IMR-90 (cell line): ENCODE measurements around the gene ANKRD40. TPM values are rescaled to one million over a fixed set of nuclear protein-coding genes. Genes with fewer than 3 reads are reported as not detected.
A peak's percentile ranks its signal among the peaks of the same experiment; 100 is the strongest.

ENCODE experiments used
- ATAC-seq: fragments of 200-7000 bp; cut with Tn5 transposase; 2 replicates; pipeline ENCODE4 v1.9.1; 2020; ENCODE audit warnings: low read depth, mild to moderate bottlenecking, moderate library complexity
- BruUV-seq: library from RNA; stranded (reverse); fragments of 400-500 nt; replicated peaks from 2 replicates; lab custom pipeline; 2021; lab: Mats Ljungman, UMichigan
- CTCF ChIA-PET: fragments of 300-600 bp; formaldehyde crosslinking; extraction: SDS; loops from one replicate; lab custom pipeline; 2021; ENCODE audit warnings: antibody characterized with exemption; lab: Yijun Ruan, JAX
- POLR2A ChIA-PET: fragments of 300-600 bp; sonication (Branson Sonifier 250); formaldehyde crosslinking; loops from one replicate; lab custom pipeline; 2022; ENCODE audit warnings: antibody characterized with exemption; ENCODE audit not compliant: unreplicated experiment; lab: Charles Lee
- DNase-seq: peaks from one replicate; pipeline ENCODE4 v3.0.0; 2013
- H2AFZ ChIP-seq: replicated peaks from 2 replicates; pipeline ENCODE3; 2013; ENCODE audit warnings: low read length, mild to moderate bottlenecking; ENCODE audit not compliant: poor library complexity
- H2AK5ac ChIP-seq: 2 replicates; pipeline ENCODE4 v1.6.1; 2013; ENCODE audit warnings: low read depth, low read length, inconsistent platforms
- H2AK9ac ChIP-seq: replicated peaks from 2 replicates; pipeline ENCODE3; 2013; ENCODE audit warnings: mild to moderate bottlenecking, low read depth, low read length, moderate library complexity; ENCODE audit not compliant: poor library complexity
- H2BK120ac ChIP-seq: 2 replicates; pipeline ENCODE4 v1.6.1; 2013; ENCODE audit warnings: low read depth, low read length, inconsistent platforms
- H2BK15ac ChIP-seq: 3 replicates; pipeline ENCODE4 v1.6.1; 2013; ENCODE audit warnings: low read depth, low read length, inconsistent platforms
- H2BK20ac ChIP-seq: 2 replicates; pipeline ENCODE4 v1.6.1; 2013; ENCODE audit warnings: low read depth, mild to moderate bottlenecking, inconsistent platforms, low read length, moderate library complexity
- H2BK5ac ChIP-seq: 2 replicates; pipeline ENCODE4 v1.6.1; 2013; ENCODE audit warnings: mild to moderate bottlenecking, low read depth, low read length, inconsistent platforms; ENCODE audit not compliant: poor library complexity, severe bottlenecking
- H3K14ac ChIP-seq: replicated peaks from 2 replicates; pipeline ENCODE4 v1.6.1; 2013; ENCODE audit warnings: low read depth, low read length, inconsistent platforms
- H3K18ac ChIP-seq: 2 replicates; pipeline ENCODE4 v1.6.1; 2013; ENCODE audit warnings: low read depth, low read length, control low read depth
- H3K23ac ChIP-seq: 2 replicates; pipeline ENCODE4 v1.6.1; 2013; ENCODE audit warnings: low read depth, low read length, inconsistent platforms
- H3K27ac ChIP-seq: 2 replicates; pipeline ENCODE4 v1.5.1; 2013; ENCODE audit warnings: mild to moderate bottlenecking, control low read depth, low read length; ENCODE audit not compliant: insufficient read depth
- H3K27me3 ChIP-seq: 2 replicates; pipeline ENCODE4 v1.6.1; 2013; ENCODE audit warnings: low read length; ENCODE audit not compliant: control insufficient read depth, insufficient read depth
- H3K36me3 ChIP-seq: 2 replicates; pipeline ENCODE4 v1.6.1; 2013; ENCODE audit warnings: low read length, mixed read lengths; ENCODE audit not compliant: control insufficient read depth, insufficient read depth
- H3K4ac ChIP-seq: 2 replicates; pipeline ENCODE4 v1.6.1; 2013; ENCODE audit warnings: low read depth, low read length, inconsistent platforms
- H3K4me1 ChIP-seq: 2 replicates; pipeline ENCODE4 v1.6.1; 2013; ENCODE audit warnings: low read length, mixed read lengths; ENCODE audit not compliant: control insufficient read depth, insufficient read depth
- H3K4me2 ChIP-seq: 2 replicates; pipeline ENCODE4 v1.6.1; 2013; ENCODE audit warnings: low read depth, mild to moderate bottlenecking, control low read depth, low read length, moderate library complexity
- H3K4me3 ChIP-seq: 2 replicates; pipeline ENCODE4 v1.5.1; 2013; ENCODE audit warnings: low read depth, mild to moderate bottlenecking, control low read depth, low read length, moderate library complexity; ENCODE audit not compliant: insufficient read depth
- H3K56ac ChIP-seq: 2 replicates; pipeline ENCODE4 v1.6.1; 2013; ENCODE audit warnings: low read length, inconsistent platforms; ENCODE audit not compliant: insufficient read depth; ENCODE audit errors: extremely low read depth
- H3K79me1 ChIP-seq, 2 experiments: 2 replicates each; pipeline ENCODE4 v1.6.1; 2013; ENCODE audit warnings: low read length in 2 of 2, inconsistent platforms in 1 of 2, low read depth in 1 of 2
- H3K9ac ChIP-seq: 2 replicates; pipeline ENCODE4 v1.6.1; 2013; ENCODE audit warnings: low read depth, low read length, control low read depth
- H3K9me1 ChIP-seq: 2 replicates; pipeline ENCODE4 v1.6.1; 2013; ENCODE audit warnings: low read length, inconsistent platforms; ENCODE audit not compliant: insufficient read depth
- H3K9me3 ChIP-seq: 2 replicates; pipeline ENCODE4 v1.6.1; 2013; ENCODE audit warnings: low read length; ENCODE audit not compliant: control insufficient read depth, insufficient read depth
- H4K20me1 ChIP-seq: 2 replicates; pipeline ENCODE4 v1.6.1; 2013; ENCODE audit warnings: low read length, inconsistent platforms; ENCODE audit not compliant: insufficient read depth
- H4K5ac ChIP-seq: 2 replicates; pipeline ENCODE4 v1.6.1; 2013; ENCODE audit warnings: mild to moderate bottlenecking, low read depth, low read length, control low read depth
- H4K8ac ChIP-seq, 2 experiments: 2 replicates each; pipeline ENCODE4 v1.6.1; 2013; ENCODE audit warnings: low read depth in 2 of 2, low read length in 2 of 2, control low read depth in 1 of 2, inconsistent platforms in 1 of 2
- H4K91ac ChIP-seq: 2 replicates; pipeline ENCODE4 v1.6.1; 2013; ENCODE audit warnings: low read depth, low read length, inconsistent platforms; ENCODE audit not compliant: insufficient read depth
- BHLHE40 ChIP-seq: fragments of 150-350 bp; IDR thresholded peaks from 2 replicates; pipeline ENCODE4 v1.6.1; 2016; ENCODE audit warnings: mild to moderate bottlenecking, low read depth, low read length
- CEBPB ChIP-seq: IDR thresholded peaks from 2 replicates; pipeline ENCODE4 v1.6.1; 2012; ENCODE audit warnings: low read depth, low read length, improper control_type of control experiment
- CHD1 ChIP-seq: IDR thresholded peaks from 2 replicates; pipeline ENCODE4 v1.6.1; 2012; ENCODE audit warnings: low read depth, low read length, improper control_type of control experiment
- CTCF ChIP-seq: conservative IDR thresholded peaks from 2 replicates; pipeline ENCODE4 v1.5.1; 2012; ENCODE audit warnings: mild to moderate bottlenecking, low read depth, low read length, improper control_type of control experiment
- ELK1 ChIP-seq: fragments of 150-350 bp; IDR thresholded peaks from 2 replicates; pipeline ENCODE4 v1.6.1; 2016; ENCODE audit warnings: low read depth, mild to moderate bottlenecking, low read length, moderate library complexity, borderline replicate concordance
- MAZ ChIP-seq: IDR thresholded peaks from 2 replicates; pipeline ENCODE4 v1.6.1; 2012; ENCODE audit warnings: low read depth, mild to moderate bottlenecking, low read length, improper control_type of control experiment, moderate library complexity, borderline replicate concordance
- NFE2L2 ChIP-seq: fragments of 150-350 bp; IDR thresholded peaks from 2 replicates; pipeline ENCODE4 v1.6.1; 2016; ENCODE audit warnings: low read depth, mild to moderate bottlenecking, low read length
- POLR2A ChIP-seq: IDR thresholded peaks from 2 replicates; pipeline ENCODE4 v1.6.1; 2012; ENCODE audit warnings: mild to moderate bottlenecking, low read depth, low read length
- RAD21 ChIP-seq: IDR thresholded peaks from 2 replicates; pipeline ENCODE4 v1.6.1; 2012; ENCODE audit warnings: low read length, improper control_type of control experiment
- RCOR1 ChIP-seq: IDR thresholded peaks from 2 replicates; pipeline ENCODE4 v1.6.1; 2012; ENCODE audit warnings: mild to moderate bottlenecking, low read length, improper control_type of control experiment; ENCODE audit not compliant: insufficient replicate concordance
- RFX5 ChIP-seq: IDR thresholded peaks from 2 replicates; pipeline ENCODE4 v1.8.0; 2012; ENCODE audit warnings: low read depth, mild to moderate bottlenecking, low read length, moderate library complexity
- USF2 ChIP-seq: fragments of 150-350 bp; IDR thresholded peaks from 2 replicates; pipeline ENCODE4 v1.6.1; 2017; ENCODE audit warnings: mild to moderate bottlenecking, antibody characterized with exemption, low read length, low read depth
- WGBS, 2 experiments: methylation state at CpG; one replicate each; pipeline versions ENCODE4 v1.1.5 to v1.1.7; 2013; ENCODE audit warnings: missing lambda C conversion rate in 2 of 2; ENCODE audit not compliant: insufficient read length in 1 of 2; ENCODE audit errors: extremely low coverage in 2 of 2; 5-methylcytosine and 5-hydroxymethylcytosine counted together
- dilution Hi-C: fragments of 300-500 bp; cut with HindIII; formaldehyde crosslinking; loops from one replicate; pipeline ENCODE4 v1.14.3; 2018; ENCODE audit warnings: low sequenced_read_pairs; ENCODE audit not compliant: unreplicated experiment
- in situ Hi-C: fragments of 300-500 bp; cut with MboI; formaldehyde crosslinking; loops from 3 replicates; pipeline ENCODE4 v1.14.3; 2019; ENCODE audit warnings: low sequenced_read_pairs, inconsistent platforms, mixed read lengths
- intact Hi-C: fragments of 100-400 bp; cut with micrococcal nuclease; formaldehyde crosslinking; loops from 2 replicates; pipeline ENCODE4 v1.10.0; 2022
- polyA plus RNA-seq, 3 experiments: library from polyadenylated mRNA; depleted of rRNA; stranded (reverse); fragments of >200 nt; gene quantifications; 2 replicates each; pipeline ENCODE4 v1.2.3, GENCODE V29; 2012; ENCODE audit warnings: low replicate concordance in 1 of 3
- total RNA-seq: library from RNA; depleted of rRNA; stranded (reverse); fragments of >200 nt; gene quantifications from 2 replicates; pipeline ENCODE4 v1.2.3, GENCODE V29; 2012

Gene ANKRD40
- total and polyA plus RNA-seq, 2 of the 4 experiments (the other 2 are of a cell fraction) = 23.4 to 35.8 TPM

- H2AK5ac ChIP-seq = no peak overlapping the region
- no peaks in the 10 kb centered on the region for H3K36me3 ChIP-seq
- no CpG with 5 or more reads among the region's 1 CpG for WGBS, 2 experiments
- H2AFZ ChIP-seq = no peak overlapping the region
- no peak overlapping the region for H3K4ac ChIP-seq
- TF ChIP-seq RFX5 = no peak
- TF ChIP-seq RCOR1 = no peak
- no peak for TF ChIP-seq CEBPB
- no peak for TF ChIP-seq MAZ
- no peak for TF ChIP-seq RAD21
- TF ChIP-seq ELK1 = no peak
- no peak for TF ChIP-seq CHD1
- TF ChIP-seq CTCF = no peak
- no peak for TF ChIP-seq POLR2A
- no peak for TF ChIP-seq BHLHE40
- no peak for TF ChIP-seq USF2
- TF ChIP-seq NFE2L2 = no peak
- no peak overlapping the region for H2BK20ac ChIP-seq
- intact Hi-C loops (no loop called here), dilution Hi-C loops (no loop called here), in situ Hi-C loops (no loop called here)
- H3K23ac ChIP-seq = 0 out of 2 replicates have a peak overlapping the region, but pooled peaks have one; percentile 4
- peaks cover 24% of the 10 kb centered on the region for H3K9me1 ChIP-seq
- H3K4me1 ChIP-seq = peaks cover 32% of the 10 kb centered on the region
- no peak overlapping the region for H2BK120ac ChIP-seq
- H3K9ac ChIP-seq = no peak overlapping the region
- H3K18ac ChIP-seq = no peak overlapping the region
- no peaks in the 10 kb centered on the region for H3K27me3 ChIP-seq
- H4K91ac ChIP-seq = no peak overlapping the region
- ATAC-seq = no peak
- H4K8ac ChIP-seq = no peak overlapping the region
- H3K14ac ChIP-seq = no peak overlapping the region
- CTCF ChIA-PET = interaction anchor here (1.2 kb wide), 1 partner anchor 9 kb away, joined by 3 read pairs; no protein-coding TSS in a partner anchor
- H2BK15ac ChIP-seq = no peak overlapping the region
- POLR2A ChIA-PET = no interaction called here
- no peaks in the 10 kb centered on the region for H3K79me1 ChIP-seq
- no peak overlapping the region for H3K4me2 ChIP-seq
- H3K9me3 ChIP-seq = no peaks in the 10 kb centered on the region
- H2AK9ac ChIP-seq = no peak overlapping the region
- no peak overlapping the region for H4K5ac ChIP-seq
- no peaks in the 10 kb centered on the region for H4K20me1 ChIP-seq
- no peak for DNase-seq
- H3K56ac ChIP-seq = no peak overlapping the region
- no peak overlapping the region for H3K4me3 ChIP-seq
- no peak overlapping the region for H3K27ac ChIP-seq
- no TSS peak for BruUV-seq
- H2BK5ac ChIP-seq = no peak overlapping the region
Observed at GRCh38 chr17:50685334-50685665, 22.4 kb downstream of the ANKRD40 start.
